CD14-positive monocyte (primary cell): ENCODE results near the gene F2R. TPM values are rescaled to one million over a fixed set of nuclear protein-coding genes. Genes with fewer than 3 reads are reported as not detected.

Experiments
- DNase-seq, 3 donors: peaks; one replicate each; pipeline ENCODE4 v3.0.0-alpha.2; 2011 to 2022
- H2AFZ ChIP-seq: 2 replicates; pipeline ENCODE4 v1.6.0; 2012; ENCODE audit warnings: mild to moderate bottlenecking, low read depth, low read length, inconsistent platforms; ENCODE audit not compliant: insufficient read depth, poor library complexity, severe bottlenecking
- H3K27ac ChIP-seq, 2 donors: 1 replicate in 1 of 2; 2 replicates in 1 of 2; pipeline ENCODE4 v1.5.1; 2012 to 2013; ENCODE audit warnings: low read length in 2 of 2, control low read depth in 1 of 2, inconsistent platforms in 1 of 2, low read depth in 1 of 2, mild to moderate bottlenecking in 1 of 2
- H3K27me3 ChIP-seq, 2 donors: one replicate each; pipeline versions ENCODE4 v1.6.0 to v1.6.1; 2011 to 2013; ENCODE audit warnings: low read length in 2 of 2; ENCODE audit not compliant: control insufficient read depth in 2 of 2, insufficient read depth in 2 of 2
- H3K36me3 ChIP-seq, 2 donors: replicated peaks in 1 of 2; 1 replicate in 1 of 2; 2 replicates in 1 of 2; pipeline versions ENCODE4 v1.5.1 to v1.6.1; 2012 to 2013; ENCODE audit warnings: low read length in 2 of 2, control low read depth in 1 of 2, inconsistent platforms in 1 of 2, mild to moderate bottlenecking in 1 of 2; ENCODE audit not compliant: insufficient read depth in 2 of 2, control insufficient read depth in 1 of 2
- H3K4me1 ChIP-seq, 2 donors: 1 replicate in 1 of 2; 2 replicates in 1 of 2; pipeline versions ENCODE4 v1.5.1 to v1.6.1; 2012 to 2013; ENCODE audit warnings: low read length in 2 of 2, control low read depth in 1 of 2, inconsistent platforms in 1 of 2, mild to moderate bottlenecking in 1 of 2, moderate library complexity in 1 of 2; ENCODE audit not compliant: insufficient read depth in 2 of 2, control insufficient read depth in 1 of 2
- H3K4me2 ChIP-seq: replicated peaks from 2 replicates; pipeline ENCODE3; 2012; ENCODE audit warnings: low read length, moderate library complexity, mild to moderate bottlenecking; ENCODE audit not compliant: poor library complexity, severe bottlenecking; ENCODE audit errors: extremely low read depth
- H3K4me3 ChIP-seq, 3 experiments: fragments of 200-600 bp in 1 of 3; sonication (generic) in 1 of 3; replicated peaks in 1 of 3; 1 replicate in 2 of 3; 2 replicates in 1 of 3; pipeline ENCODE4 v1.5.1; 2011 to 2013; ENCODE audit warnings: low read length in 3 of 3, mild to moderate bottlenecking in 3 of 3, control low read depth in 2 of 3, low read depth in 2 of 3, inconsistent platforms in 1 of 3, moderate library complexity in 1 of 3
- H3K79me2 ChIP-seq: 2 replicates; pipeline ENCODE4 v1.6.0; 2012; ENCODE audit warnings: mild to moderate bottlenecking, control low read depth, inconsistent platforms, low read length, moderate library complexity; ENCODE audit not compliant: insufficient read depth
- H3K9ac ChIP-seq: 2 replicates; pipeline ENCODE4 v1.6.0; 2017; ENCODE audit warnings: low read length, mild to moderate bottlenecking; ENCODE audit not compliant: insufficient read depth, poor library complexity, severe bottlenecking
- H3K9me3 ChIP-seq, 2 donors: replicated peaks in 1 of 2; 1 replicate in 1 of 2; 2 replicates in 1 of 2; pipeline versions ENCODE4 v1.5.1 to v1.6.1; 2012 to 2013; ENCODE audit warnings: low read length in 2 of 2, control low read depth in 1 of 2; ENCODE audit not compliant: control insufficient read depth in 1 of 2, insufficient read depth in 1 of 2
- H4K20me1 ChIP-seq: 2 replicates; pipeline ENCODE4 v1.6.0; 2012; ENCODE audit warnings: mild to moderate bottlenecking, low read length, control low read depth, moderate library complexity; ENCODE audit not compliant: insufficient read depth
- H3K27ac Mint-ChIP-seq, 7 donors: one replicate each; pipeline ENCODE4 v1.8.0; 2020; ENCODE audit warnings: mild to moderate bottlenecking in 7 of 7, mixed read lengths in 7 of 7, moderate library complexity in 6 of 7, inconsistent platforms in 2 of 7
- H3K27me3 Mint-ChIP-seq, 3 donors: one replicate each; pipeline ENCODE4 v1.8.0; 2021 to 2022; ENCODE audit warnings: low read depth in 3 of 3, mild to moderate bottlenecking in 3 of 3, mixed read lengths in 3 of 3, moderate library complexity in 3 of 3, inconsistent platforms in 1 of 3
- H3K36me3 Mint-ChIP-seq, 2 donors: one replicate each; pipeline ENCODE4 v1.8.0; 2020; ENCODE audit warnings: mixed read lengths in 2 of 2, inconsistent platforms in 1 of 2, mild to moderate bottlenecking in 1 of 2
- H3K4me1 Mint-ChIP-seq: one replicate; pipeline ENCODE4 v1.8.0; 2020; ENCODE audit warnings: mild to moderate bottlenecking, mixed read lengths
- H3K4me3 Mint-ChIP-seq, 2 donors: one replicate each; pipeline ENCODE4 v1.8.0; 2020; ENCODE audit warnings: mild to moderate bottlenecking in 2 of 2, mixed read lengths in 2 of 2, moderate library complexity in 1 of 2
- H3K9me3 Mint-ChIP-seq, 7 donors: one replicate each; pipeline ENCODE4 v1.8.0; 2020 to 2022; ENCODE audit warnings: mixed read lengths in 7 of 7, mild to moderate bottlenecking in 6 of 7, moderate library complexity in 6 of 7, inconsistent platforms in 2 of 7
- CTCF ChIP-seq: fragments of 200-600 bp; IDR thresholded peaks from one replicate; pipeline ENCODE4 v1.8.0; 2022; ENCODE audit warnings: antibody characterized with exemption, mild to moderate bottlenecking
- WGBS: methylation state at CpG from one replicate; pipeline ENCODE4 v1.1.5; 2013; ENCODE audit warnings: missing lambda C conversion rate; ENCODE audit not compliant: insufficient coverage; 5-methylcytosine and 5-hydroxymethylcytosine counted together
- intact Hi-C, 2 donors: fragments of 100-400 bp; cut with micrococcal nuclease; formaldehyde crosslinking; loops; one replicate each; pipeline versions ENCODE4 v1.15.0 to v1.15.1; 2023
- polyA plus RNA-seq, 3 donors: library from polyadenylated mRNA; depleted of rRNA in 1 of 3; unstranded in 2 of 3; stranded (reverse) in 1 of 3; fragments of 300-500 nt in 2 of 3; fragments of >200 nt in 1 of 3; fragmentation: Illumina TruSeq in 2 of 3; gene quantifications; 1 replicate in 2 of 3; 2 replicates in 1 of 3; pipeline ENCODE4 v1.2.3, GENCODE V29; 2012 to 2021

Gene F2R
- polyA plus RNA-seq, 3 donors = 0.09 to 0.33 (median 0.22) TPM

- Histone ChIP-seq H3K4me2 (no peak overlapping the region), H3K27ac (no peak overlapping the region), H3K4me3 (no peak overlapping the region), H3K79me2 (no peaks in the 10 kb centered on the region), H3K27me3 (no peaks in the 10 kb centered on the region), H3K9me3 (peaks cover 8 to 9% of the 10 kb centered on the region in 2 donors), H2AFZ (no peak overlapping the region), H3K36me3 (no peaks in the 10 kb centered on the region), H4K20me1 (no peaks in the 10 kb centered on the region), H3K4me1 (no peaks in the 10 kb centered on the region), H3K9ac (no peak overlapping the region)
- H3K27me3 Mint-ChIP-seq = peaks cover 0 to 3% (median 1%) of the 10 kb centered on the region in 3 donors
- peaks cover 4 to 21% (median 11%) of the 10 kb centered on the region in 7 donors for H3K9me3 Mint-ChIP-seq
- H3K4me3 Mint-ChIP-seq = no peak overlapping the region
- WGBS = no CpG with 5 or more reads among the region's 2 CpGs
- TF ChIP-seq CTCF = no peak
- peaks cover 1% of the 10 kb centered on the region for H3K4me1 Mint-ChIP-seq
- intact Hi-C loops = no loop called here
- peak overlapping the region in 1 of 7 donors; percentile 68 for H3K27ac Mint-ChIP-seq
- no peak for DNase-seq
- H3K36me3 Mint-ChIP-seq = no peaks in the 10 kb centered on the region
These were observed 46.6 kb downstream of the F2R start for GRCh38 chr5:76762484-76762883.

- Mint-ChIP-seq H3K36me3 (no peaks in the 10 kb centered on the region), H3K4me3 (no peak overlapping the region), H3K27me3 (peaks cover 0 to 3% (median 1%) of the 10 kb centered on the region in 3 donors), H3K4me1 (peaks cover 1% of the 10 kb centered on the region), H3K9me3 (peaks cover 4 to 21% (median 11%) of the 10 kb centered on the region in 7 donors), H3K27ac (no peak overlapping the region)
- Histone ChIP-seq H3K4me3 (no peak overlapping the region), H3K79me2 (no peaks in the 10 kb centered on the region), H4K20me1 (no peaks in the 10 kb centered on the region), H3K9me3 (peaks cover 8 to 9% of the 10 kb centered on the region in 2 donors), H3K9ac (no peak overlapping the region), H3K4me2 (no peak overlapping the region), H3K27ac (no peak overlapping the region), H3K4me1 (no peaks in the 10 kb centered on the region), H3K27me3 (no peaks in the 10 kb centered on the region), H3K36me3 (no peaks in the 10 kb centered on the region), H2AFZ (no peak overlapping the region)
- DNase-seq = no peak
- TF ChIP-seq CTCF = no peak
- intact Hi-C loops = no loop called here
These were observed 47.2 kb downstream of the F2R start for GRCh38 chr5:76763136-76763535.
